ENCODE measurements around the gene HSD3B7.

- TF ChIP-seq POLR2A (IDR thresholded peaks at IDR 0.05) = no peak
- TF ChIP-seq, protein P1, sequence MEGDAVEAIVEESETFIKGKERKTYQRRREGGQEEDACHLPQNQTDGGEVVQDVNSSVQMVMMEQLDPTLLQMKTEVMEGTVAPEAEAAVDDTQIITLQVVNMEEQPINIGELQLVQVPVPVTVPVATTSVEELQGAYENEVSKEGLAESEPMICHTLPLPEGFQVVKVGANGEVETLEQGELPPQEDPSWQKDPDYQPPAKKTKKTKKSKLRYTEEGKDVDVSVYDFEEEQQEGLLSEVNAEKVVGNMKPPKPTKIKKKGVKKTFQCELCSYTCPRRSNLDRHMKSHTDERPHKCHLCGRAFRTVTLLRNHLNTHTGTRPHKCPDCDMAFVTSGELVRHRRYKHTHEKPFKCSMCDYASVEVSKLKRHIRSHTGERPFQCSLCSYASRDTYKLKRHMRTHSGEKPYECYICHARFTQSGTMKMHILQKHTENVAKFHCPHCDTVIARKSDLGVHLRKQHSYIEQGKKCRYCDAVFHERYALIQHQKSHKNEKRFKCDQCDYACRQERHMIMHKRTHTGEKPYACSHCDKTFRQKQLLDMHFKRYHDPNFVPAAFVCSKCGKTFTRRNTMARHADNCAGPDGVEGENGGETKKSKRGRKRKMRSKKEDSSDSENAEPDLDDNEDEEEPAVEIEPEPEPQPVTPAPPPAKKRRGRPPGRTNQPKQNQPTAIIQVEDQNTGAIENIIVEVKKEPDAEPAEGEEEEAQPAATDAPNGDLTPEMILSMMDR (IDR thresholded peaks at IDR 0.05) = no peak
Measured at GRCh38 chr16:30944352-30944751, 40.7 kb upstream of the HSD3B7 start.
